HCT116 (cell line): ENCODE measurements around the gene AEBP2.

ENCODE experiments used
- CTCF ChIP-seq, 3 experiments: fragments of 200-600 bp in 1 of 3; sonication (generic) in 1 of 3; IDR thresholded peaks in 2 of 3; conservative IDR thresholded peaks in 1 of 3; 2 replicates each; pipeline ENCODE4 v1.5.1; 2012 to 2017; ENCODE audit warnings: low read depth in 2 of 3, low read length in 2 of 3, antibody characterized with exemption in 1 of 3, borderline replicate concordance in 1 of 3, control low read depth in 1 of 3, mild to moderate bottlenecking in 1 of 3, mixed read lengths in 1 of 3, mixed run types in 1 of 3, moderate library complexity in 1 of 3; ENCODE audit not compliant: insufficient read depth in 1 of 3
- EZH2 ChIP-seq: fragments of 200-600 bp; sonication (generic); IDR thresholded peaks from 2 replicates; pipeline ENCODE4 v1.6.1; 2017; ENCODE audit warnings: antibody characterized with exemption, mixed run types
- POLR2A ChIP-seq: IDR thresholded peaks from 2 replicates; pipeline ENCODE4 v1.7.0; 2011; ENCODE audit warnings: borderline replicate concordance; ENCODE audit not compliant: insufficient read depth, insufficient read length; ENCODE audit errors: extremely low read depth
- POLR2AphosphoS5 ChIP-seq: IDR thresholded peaks from 2 replicates; pipeline ENCODE4 v1.6.1; 2011; ENCODE audit warnings: mild to moderate bottlenecking, low read depth, low read length, moderate library complexity

GRCh38 chr12:19544353-19544752 is 105.1 kb downstream of the AEBP2 start:
- no peak for TF ChIP-seq POLR2A
- no peak for TF ChIP-seq CTCF (IDR thresholded peaks at IDR 0.05 in 2 of 3, conservative IDR thresholded peaks at IDR 0.05 in 1 of 3; ENCODE audit: borderline replicate concordance in 1 of 3, insufficient read depth in 1 of 3, low read depth in 2 of 3, low read length in 2 of 3)
- no peak for TF ChIP-seq POLR2AphosphoS5
- TF ChIP-seq EZH2, result no peak
